Endodermal cell (in vitro differentiated cells): ENCODE measurements around the gene SLC47A1. TPM values are rescaled to one million over a fixed set of nuclear protein-coding genes. Genes with fewer than 3 reads are reported as not detected.
A peak's percentile ranks its signal among the peaks of the same experiment; 100 is the strongest.
"Not testable (repeated sequence)": the region's sequence is repeated elsewhere in the genome, so short reads cannot be mapped to it uniquely, and the experiment has no call there.

Experiments
- DNase-seq: peaks from one replicate; pipeline ENCODE4 v3.0.0-alpha.2; 2017
- H3K27ac ChIP-seq: 2 replicates; pipeline ENCODE4 v1.5.1; 2013; ENCODE audit warnings: mild to moderate bottlenecking, low read depth, low read length, moderate library complexity
- H3K27me3 ChIP-seq: 2 replicates; pipeline ENCODE4 v1.6.1; 2013; ENCODE audit warnings: mild to moderate bottlenecking, low read length, moderate library complexity; ENCODE audit not compliant: insufficient read depth, control insufficient read depth, poor library complexity, severe bottlenecking
- H3K36me3 ChIP-seq: 2 replicates; pipeline ENCODE4 v1.7.0; 2013; ENCODE audit warnings: mild to moderate bottlenecking, low read length, moderate library complexity; ENCODE audit not compliant: control insufficient read depth, insufficient read depth
- H3K4me1 ChIP-seq: one replicate; pipeline ENCODE4 v1.7.0; 2013; ENCODE audit warnings: low read length; ENCODE audit not compliant: control insufficient read depth, insufficient read depth
- H3K4me3 ChIP-seq: 2 replicates; pipeline ENCODE4 v1.5.1; 2013; ENCODE audit warnings: mild to moderate bottlenecking, low read length, moderate library complexity
- H3K9ac ChIP-seq: 2 replicates; pipeline ENCODE4 v1.6.1; 2013; ENCODE audit warnings: mild to moderate bottlenecking, low read length, moderate library complexity; ENCODE audit not compliant: poor library complexity, severe bottlenecking; ENCODE audit errors: extremely low read depth
- H3K9me3 ChIP-seq: 2 replicates; pipeline ENCODE4 v1.6.1; 2013; ENCODE audit warnings: mild to moderate bottlenecking, low read length, moderate library complexity; ENCODE audit not compliant: control insufficient read depth
- H3K27ac Mint-ChIP-seq: 2 replicates; pipeline ENCODE4 v1.8.0; 2020; ENCODE audit warnings: mixed read lengths
- H3K27me3 Mint-ChIP-seq: 2 replicates; pipeline ENCODE4 v1.8.0; 2021; ENCODE audit warnings: mild to moderate bottlenecking, mixed read lengths; ENCODE audit not compliant: insufficient read depth
- H3K36me3 Mint-ChIP-seq: 2 replicates; pipeline ENCODE4 v1.8.0; 2020; ENCODE audit warnings: low read depth, mixed read lengths
- H3K4me1 Mint-ChIP-seq: 2 replicates; pipeline ENCODE4 v1.8.0; 2020; ENCODE audit warnings: mixed read lengths
- H3K4me3 Mint-ChIP-seq: 2 replicates; pipeline ENCODE4 v1.8.0; 2020; ENCODE audit warnings: mild to moderate bottlenecking, moderate library complexity, mixed read lengths
- H3K9me3 Mint-ChIP-seq: 2 replicates; pipeline ENCODE4 v1.8.0; 2020; ENCODE audit warnings: mild to moderate bottlenecking, mixed read lengths
- CTCF ChIP-seq: fragments of 200-600 bp; sonication (generic); conservative IDR thresholded peaks from 2 replicates; pipeline ENCODE4 v1.5.0; 2021; ENCODE audit warnings: antibody characterized with exemption, mild to moderate bottlenecking
- WGBS, 2 experiments: methylation state at CpG; one replicate each; pipeline versions ENCODE4 v1.1.5 to v1.1.7; 2013; ENCODE audit warnings: missing lambda C conversion rate in 2 of 2, mixed read lengths in 1 of 2; ENCODE audit not compliant: insufficient coverage in 1 of 2, insufficient read length in 1 of 2; 5-methylcytosine and 5-hydroxymethylcytosine counted together
- total RNA-seq, 2 donors: library from RNA; stranded (reverse); fragmentation: NEBNext Ultra II Directional in 1 of 2; extraction: Animal tissue kit (Norgen Biotek cat#: 25700) in 1 of 2; gene quantifications; 2 replicates in 1 of 2; 3 replicates in 1 of 2; pipeline ENCODE4 v1.2.1, GENCODE V29; 2021

Gene SLC47A1
- total RNA-seq, 2 donors from 2014 or later: 2.5 to 3.1 TPM

DNA sequence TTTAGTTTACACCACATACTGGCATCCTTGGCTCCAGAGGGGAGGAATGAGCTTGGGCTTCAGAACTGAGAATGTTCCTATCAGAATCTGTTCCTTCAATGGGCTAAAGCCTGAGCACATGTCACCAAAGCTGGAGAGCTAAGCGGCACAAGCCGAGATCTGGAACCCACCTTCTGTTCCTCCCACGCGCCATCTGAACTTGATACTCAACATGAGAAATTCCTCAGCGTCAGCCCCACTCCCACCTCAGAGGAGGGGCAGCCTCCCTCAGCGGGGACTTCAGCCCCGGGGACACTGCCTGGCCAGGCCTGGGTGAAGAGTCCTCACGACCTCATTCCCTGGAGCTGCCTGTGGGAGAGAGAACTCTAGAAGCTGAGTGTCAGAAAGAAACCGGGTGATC, 22.8 kb upstream of the SLC47A1 start:
- no peaks in the 10 kb centered on the region for H3K9me3 Mint-ChIP-seq
- WGBS, 2 experiments: 78 to 90% methylated on average over 3 to 9 of the region's 9 CpGs
- H3K4me1 ChIP-seq: peaks cover 6% of the 10 kb centered on the region
- no peaks in the 10 kb centered on the region for H3K27me3 ChIP-seq
- H3K27ac ChIP-seq: no peak overlapping the region
- no peak overlapping the region for H3K4me3 ChIP-seq
- peaks cover 10% of the 10 kb centered on the region for H3K4me1 Mint-ChIP-seq
- no peak for TF ChIP-seq CTCF
- H3K9me3 ChIP-seq: no peaks in the 10 kb centered on the region
- no peak for DNase-seq
- no peak overlapping the region for H3K4me3 Mint-ChIP-seq
- no peaks in the 10 kb centered on the region for H3K36me3 ChIP-seq
- no peak overlapping the region for H3K27ac Mint-ChIP-seq
- H3K9ac ChIP-seq: no peak overlapping the region
- no peaks in the 10 kb centered on the region for H3K36me3 Mint-ChIP-seq
- no peaks in the 10 kb centered on the region for H3K27me3 Mint-ChIP-seq

DNA sequence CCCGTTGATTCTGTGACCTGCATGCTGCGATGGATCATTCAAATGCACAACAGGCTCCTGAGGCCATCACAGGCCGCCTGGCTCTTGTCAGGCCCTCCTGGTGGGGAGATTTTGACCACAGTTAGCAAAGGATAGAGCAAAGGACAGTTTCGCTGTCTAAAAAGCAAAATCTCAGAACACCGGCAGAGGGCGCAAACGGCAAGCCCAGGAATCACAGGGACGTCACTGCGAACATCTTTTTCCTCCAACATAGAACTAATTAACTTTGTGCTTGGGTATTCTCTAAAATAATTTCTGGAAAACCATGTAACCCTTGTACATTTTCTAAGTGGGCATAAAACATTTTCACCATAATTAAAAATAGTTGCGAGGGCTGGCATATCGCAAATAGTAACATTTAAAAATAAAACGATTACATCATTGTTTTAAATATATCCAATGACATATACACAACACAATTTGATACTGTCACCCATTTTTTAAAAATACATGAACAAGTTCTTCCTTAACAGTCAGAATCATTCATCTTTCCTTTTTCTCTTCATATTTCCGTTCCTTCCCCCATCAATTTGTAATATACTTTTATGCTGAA, 19.7 kb upstream of the SLC47A1 start:
- no peak overlapping the region for H3K27ac Mint-ChIP-seq
- no peak overlapping the region for H3K4me3 Mint-ChIP-seq
- 28 to 49% methylated on average over 8 to 13 of the region's 13 CpGs for WGBS, 2 experiments

GRCh38 chr17:19517699-19518098, 16.0 kb upstream of the SLC47A1 start:
- no peak overlapping the region for H3K9ac ChIP-seq
- H3K4me1 Mint-ChIP-seq: peaks cover 50% of the 10 kb centered on the region
- peaks cover 9% of the 10 kb centered on the region for H3K4me1 ChIP-seq
- H3K4me3 ChIP-seq: no peak overlapping the region
- H3K27me3 ChIP-seq: no peaks in the 10 kb centered on the region
- no peaks in the 10 kb centered on the region for H3K9me3 Mint-ChIP-seq
- H3K27me3 Mint-ChIP-seq: no peaks in the 10 kb centered on the region
- H3K27ac Mint-ChIP-seq: no peak overlapping the region
- H3K27ac ChIP-seq: no peak overlapping the region
- H3K9me3 ChIP-seq: no peaks in the 10 kb centered on the region
- H3K4me3 Mint-ChIP-seq: no peak overlapping the region
- H3K36me3 Mint-ChIP-seq: no peaks in the 10 kb centered on the region
- no peak for TF ChIP-seq CTCF
- DNase-seq: no peak
- no peaks in the 10 kb centered on the region for H3K36me3 ChIP-seq

More for the DNA sequence above, 19.7 kb upstream of the SLC47A1 start:
- H3K36me3 ChIP-seq: no peaks in the 10 kb centered on the region
- peak; percentile 96 for DNase-seq
- Mint-ChIP-seq H3K4me1 (peaks cover 29% of the 10 kb centered on the region), H3K27me3 (no peaks in the 10 kb centered on the region), H3K36me3 (no peaks in the 10 kb centered on the region), H3K9me3 (no peaks in the 10 kb centered on the region)
- peaks cover 9% of the 10 kb centered on the region for H3K4me1 ChIP-seq
- no peak overlapping the region for H3K27ac ChIP-seq
- TF ChIP-seq CTCF: peak; percentile 98
- H3K27me3 ChIP-seq: no peaks in the 10 kb centered on the region
- H3K9me3 ChIP-seq: no peaks in the 10 kb centered on the region
- no peak overlapping the region for H3K4me3 ChIP-seq
- no peak overlapping the region for H3K9ac ChIP-seq

DNA sequence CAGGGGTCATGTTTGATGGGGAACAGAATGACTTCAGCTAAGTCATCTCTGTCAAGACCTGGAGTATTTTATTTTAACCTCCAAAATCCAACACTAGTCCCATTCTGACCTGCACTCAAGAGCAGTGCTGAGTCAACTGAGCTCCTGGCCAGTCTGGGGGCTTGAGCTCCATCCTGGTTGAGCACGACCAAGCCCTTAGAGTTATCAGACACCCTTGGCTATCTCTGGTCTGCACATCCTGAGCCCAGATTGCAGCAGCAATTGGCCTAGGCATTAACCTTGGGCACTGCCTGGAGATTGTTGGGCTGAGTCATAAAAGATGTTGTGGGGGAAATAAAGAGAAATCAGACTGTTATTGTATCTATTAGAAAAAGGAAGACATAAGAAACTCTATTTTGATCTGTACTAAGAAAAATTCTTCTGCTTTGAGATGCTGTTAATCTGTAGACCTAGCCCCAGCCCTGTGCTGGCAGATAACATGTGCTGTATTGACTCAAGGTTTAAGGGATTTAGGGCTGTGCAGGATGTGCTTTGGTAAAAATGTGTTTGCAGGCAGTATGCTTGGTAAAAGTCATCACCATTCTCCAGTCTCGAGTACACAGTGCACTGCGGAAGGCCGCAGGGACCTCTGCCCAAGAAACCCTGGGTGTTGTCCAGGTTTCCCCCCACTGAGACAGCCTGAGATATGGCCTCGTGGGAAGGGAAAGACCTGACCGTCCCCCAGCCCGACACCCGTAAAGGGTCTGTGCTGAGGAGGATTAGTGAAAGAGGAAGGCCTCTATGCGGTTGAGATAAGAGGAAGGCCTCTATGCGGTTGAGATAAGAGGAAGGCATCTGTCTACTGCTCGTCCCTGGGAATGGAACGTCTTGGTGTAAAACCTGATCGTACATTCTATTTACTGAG, 14.0 kb upstream of the SLC47A1 start:
- not testable (repeated sequence) for H3K9me3 Mint-ChIP-seq, H3K36me3 ChIP-seq, H3K9ac ChIP-seq, H3K4me1 ChIP-seq, H3K27me3 Mint-ChIP-seq, H3K9me3 ChIP-seq, H3K36me3 Mint-ChIP-seq, H3K27ac ChIP-seq, H3K27me3 ChIP-seq, H3K4me3 ChIP-seq
- peaks cover 43% of the 10 kb centered on the region for H3K4me1 Mint-ChIP-seq
- peak overlapping the region; percentile 29 for H3K4me3 Mint-ChIP-seq
- DNase-seq: peak; percentile 59
- H3K27ac Mint-ChIP-seq: peak overlapping the region; percentile 44
- WGBS, 2 experiments: 63 to 89% methylated on average over 10 to 13 of the region's 13 CpGs
